ENCODE measurements around the gene APOBEC3F. TPM values are rescaled to one million over a fixed set of nuclear protein-coding genes. Genes with fewer than 3 reads are reported as not detected.

The APOBEC3F gene
- total and polyA plus RNA-seq, 2 of the 13 experiments (the other 11 are each of a cell fraction or from before 2014, with no cell fraction given): 2.9 to 3.7 TPM

GRCh38 chr22:39003165-39003638, 37.5 kb upstream of the APOBEC3F start (continued):
- peak; percentile 69; the same call in 1 of the 2 replicates for TF ChIP-seq ZNF362 (CRISPR knock-in tag; IDR thresholded peaks at IDR 0.05; ENCODE audit: borderline replicate concordance)
- TF ChIP-seq, protein P1, sequence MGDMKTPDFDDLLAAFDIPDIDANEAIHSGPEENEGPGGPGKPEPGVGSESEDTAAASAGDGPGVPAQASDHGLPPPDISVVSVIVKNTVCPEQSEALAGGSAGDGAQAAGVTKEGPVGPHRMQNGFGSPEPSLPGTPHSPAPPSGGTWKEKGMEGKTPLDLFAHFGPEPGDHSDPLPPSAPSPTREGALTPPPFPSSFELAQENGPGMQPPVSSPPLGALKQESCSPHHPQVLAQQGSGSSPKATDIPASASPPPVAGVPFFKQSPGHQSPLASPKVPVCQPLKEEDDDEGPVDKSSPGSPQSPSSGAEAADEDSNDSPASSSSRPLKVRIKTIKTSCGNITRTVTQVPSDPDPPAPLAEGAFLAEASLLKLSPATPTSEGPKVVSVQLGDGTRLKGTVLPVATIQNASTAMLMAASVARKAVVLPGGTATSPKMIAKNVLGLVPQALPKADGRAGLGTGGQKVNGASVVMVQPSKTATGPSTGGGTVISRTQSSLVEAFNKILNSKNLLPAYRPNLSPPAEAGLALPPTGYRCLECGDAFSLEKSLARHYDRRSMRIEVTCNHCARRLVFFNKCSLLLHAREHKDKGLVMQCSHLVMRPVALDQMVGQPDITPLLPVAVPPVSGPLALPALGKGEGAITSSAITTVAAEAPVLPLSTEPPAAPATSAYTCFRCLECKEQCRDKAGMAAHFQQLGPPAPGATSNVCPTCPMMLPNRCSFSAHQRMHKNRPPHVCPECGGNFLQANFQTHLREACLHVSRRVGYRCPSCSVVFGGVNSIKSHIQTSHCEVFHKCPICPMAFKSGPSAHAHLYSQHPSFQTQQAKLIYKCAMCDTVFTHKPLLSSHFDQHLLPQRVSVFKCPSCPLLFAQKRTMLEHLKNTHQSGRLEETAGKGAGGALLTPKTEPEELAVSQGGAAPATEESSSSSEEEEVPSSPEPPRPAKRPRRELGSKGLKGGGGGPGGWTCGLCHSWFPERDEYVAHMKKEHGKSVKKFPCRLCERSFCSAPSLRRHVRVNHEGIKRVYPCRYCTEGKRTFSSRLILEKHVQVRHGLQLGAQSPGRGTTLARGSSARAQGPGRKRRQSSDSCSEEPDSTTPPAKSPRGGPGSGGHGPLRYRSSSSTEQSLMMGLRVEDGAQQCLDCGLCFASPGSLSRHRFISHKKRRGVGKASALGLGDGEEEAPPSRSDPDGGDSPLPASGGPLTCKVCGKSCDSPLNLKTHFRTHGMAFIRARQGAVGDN (CRISPR knock-in tag; IDR thresholded peaks at IDR 0.05): 0 out of 2 replicates have a peak, but pooled peaks have one; percentile 27
- no peak for TF ChIP-seq SKI (IDR thresholded peaks at IDR 0.05; ENCODE audit: partially characterized antibody)
- no peak for TF ChIP-seq ZFX (CRISPR knock-in tag; IDR thresholded peaks at IDR 0.05; ENCODE audit: low read depth)
- peak; percentile 58 for TF ChIP-seq XRCC5 (optimal IDR thresholded peaks at IDR 0.05; ENCODE audit: low read length)
- no peak for TF ChIP-seq ZNF598 (CRISPR knock-in tag; IDR thresholded peaks at IDR 0.05; ENCODE audit: borderline replicate concordance)
- TF ChIP-seq RXRB (CRISPR knock-in tag; IDR thresholded peaks at IDR 0.05; ENCODE audit: borderline replicate concordance): no peak
- TF ChIP-seq HMGXB4 (CRISPR knock-in tag; IDR thresholded peaks at IDR 0.05; ENCODE audit: borderline replicate concordance in 1 of 2, low read depth in 1 of 2): 0 out of 4 replicates have a peak, but pooled peaks of 1 of the 2 experiments have one; percentile 29
- no peak for TF ChIP-seq MTA3 (CRISPR knock-in tag; IDR thresholded peaks at IDR 0.05)
- TF ChIP-seq CEBPG (CRISPR knock-in tag; IDR thresholded peaks at IDR 0.05): 0 out of 2 replicates have a peak, but pooled peaks have one; percentile 14
- TF ChIP-seq LCORL (IDR thresholded peaks at IDR 0.05): no peak
- TF ChIP-seq LCORL (CRISPR knock-in tag; IDR thresholded peaks at IDR 0.05): no peak
- no peak for TF ChIP-seq ZFP36L2 (CRISPR knock-in tag; IDR thresholded peaks at IDR 0.05)
- TF ChIP-seq, protein P2, sequence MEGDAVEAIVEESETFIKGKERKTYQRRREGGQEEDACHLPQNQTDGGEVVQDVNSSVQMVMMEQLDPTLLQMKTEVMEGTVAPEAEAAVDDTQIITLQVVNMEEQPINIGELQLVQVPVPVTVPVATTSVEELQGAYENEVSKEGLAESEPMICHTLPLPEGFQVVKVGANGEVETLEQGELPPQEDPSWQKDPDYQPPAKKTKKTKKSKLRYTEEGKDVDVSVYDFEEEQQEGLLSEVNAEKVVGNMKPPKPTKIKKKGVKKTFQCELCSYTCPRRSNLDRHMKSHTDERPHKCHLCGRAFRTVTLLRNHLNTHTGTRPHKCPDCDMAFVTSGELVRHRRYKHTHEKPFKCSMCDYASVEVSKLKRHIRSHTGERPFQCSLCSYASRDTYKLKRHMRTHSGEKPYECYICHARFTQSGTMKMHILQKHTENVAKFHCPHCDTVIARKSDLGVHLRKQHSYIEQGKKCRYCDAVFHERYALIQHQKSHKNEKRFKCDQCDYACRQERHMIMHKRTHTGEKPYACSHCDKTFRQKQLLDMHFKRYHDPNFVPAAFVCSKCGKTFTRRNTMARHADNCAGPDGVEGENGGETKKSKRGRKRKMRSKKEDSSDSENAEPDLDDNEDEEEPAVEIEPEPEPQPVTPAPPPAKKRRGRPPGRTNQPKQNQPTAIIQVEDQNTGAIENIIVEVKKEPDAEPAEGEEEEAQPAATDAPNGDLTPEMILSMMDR (CRISPR knock-in tag; IDR thresholded peaks at IDR 0.05): peak; percentile 81
- 0 out of 3 replicates have a peak, but pooled peaks have one; percentile 9 for TF ChIP-seq MXI1 (IDR thresholded peaks at IDR 0.05; ENCODE audit: borderline replicate concordance, low read depth, low read length)
- no peak for TF ChIP-seq CHD4 (IDR thresholded peaks at IDR 0.05; ENCODE audit: borderline replicate concordance, low read length)
- no peak for TF ChIP-seq ZNF180 (CRISPR knock-in tag; IDR thresholded peaks at IDR 0.05; ENCODE audit: borderline replicate concordance, low read depth)
